Inferior parietal cortex (tissue), 1 donor: ENCODE measurements around the gene SLC34A3.
"Not testable (repeated sequence)": the region's sequence is repeated elsewhere in the genome, so short reads cannot be mapped to it uniquely, and the experiment has no call there.

Experiments
- DNase-seq: peaks from one replicate; pipeline ENCODE4 v3.0.0-alpha.2; 2016; ENCODE audit errors: extremely low spot score

SLC34A3 gene

GRCh38 chr9:137241490-137242268, 11.0 kb downstream of the SLC34A3 start:
- no peak for DNase-seq

GRCh38 chr9:137242269-137243203, 11.8 kb downstream of the SLC34A3 start:
- DNase-seq: no peak

- not testable (repeated sequence) for DNase-seq
Measured at GRCh38 chr9:137243266-137243625, 12.5 kb downstream of the SLC34A3 start.

GRCh38 chr9:137243626-137244485, 13.2 kb downstream of the SLC34A3 start:
- DNase-seq: no peak

- no peak for DNase-seq
Measured at GRCh38 chr9:137244486-137245449, 14.1 kb downstream of the SLC34A3 start.

GRCh38 chr9:137245450-137246421, 15.0 kb downstream of the SLC34A3 start:
- DNase-seq: no peak

- DNase-seq: no peak
Measured at GRCh38 chr9:137247135-137247915, 16.6 kb downstream of the SLC34A3 start.

GRCh38 chr9:137247916-137248175, 17.1 kb downstream of the SLC34A3 start:
- no peak for DNase-seq

- no peak for DNase-seq
Measured at GRCh38 chr9:137250329-137251193, 19.9 kb downstream of the SLC34A3 start.

GRCh38 chr9:137251194-137251461, 20.4 kb downstream of the SLC34A3 start, which contains the start of gene STPG3:
Gene STPG3 (plus strand): TSS chr9:137251286. CDS start chr9:137251287, 1 bp downstream.
- DNase-seq: no peak

GRCh38 chr9:137251490-137252268, 21.0 kb downstream of the SLC34A3 start:
- no peak for DNase-seq

- DNase-seq: no peak
Measured at GRCh38 chr9:137252555-137253506, 22.1 kb downstream of the SLC34A3 start.

- no peak for DNase-seq
Measured at GRCh38 chr9:137253717-137254623, 23.3 kb downstream of the SLC34A3 start.

GRCh38 chr9:137254624-137255447, 24.1 kb downstream of the SLC34A3 start, which contains the start of gene NELFB:
Gene NELFB (plus strand): TSS chr9:137255327.
- peak; percentile 89 for DNase-seq
